IMR-90 (cell line): Measurements from ENCODE around the gene NUDT5. TPM values are rescaled to one million over a fixed set of nuclear protein-coding genes. Genes with fewer than 3 reads are reported as not detected.

Experiments
- ATAC-seq: fragments of 200-7000 bp; cut with Tn5 transposase; 2 replicates; pipeline ENCODE4 v1.9.1; 2020; ENCODE audit warnings: low read depth, mild to moderate bottlenecking, moderate library complexity
- BruUV-seq: library from RNA; stranded (reverse); fragments of 400-500 nt; replicated peaks from 2 replicates; lab custom pipeline; 2021; lab: Mats Ljungman, UMichigan
- CTCF ChIA-PET: fragments of 300-600 bp; formaldehyde crosslinking; extraction: SDS; loops from one replicate; lab custom pipeline; 2021; ENCODE audit warnings: antibody characterized with exemption; lab: Yijun Ruan, JAX
- POLR2A ChIA-PET: fragments of 300-600 bp; sonication (Branson Sonifier 250); formaldehyde crosslinking; loops from one replicate; lab custom pipeline; 2022; ENCODE audit warnings: antibody characterized with exemption; ENCODE audit not compliant: unreplicated experiment; lab: Charles Lee
- DNase-seq: peaks from one replicate; pipeline ENCODE4 v3.0.0; 2013
- H2AFZ ChIP-seq: replicated peaks from 2 replicates; pipeline ENCODE3; 2013; ENCODE audit warnings: low read length, mild to moderate bottlenecking; ENCODE audit not compliant: poor library complexity
- H2AK5ac ChIP-seq: 2 replicates; pipeline ENCODE4 v1.6.1; 2013; ENCODE audit warnings: low read depth, low read length, inconsistent platforms
- H2AK9ac ChIP-seq: replicated peaks from 2 replicates; pipeline ENCODE3; 2013; ENCODE audit warnings: mild to moderate bottlenecking, low read depth, low read length, moderate library complexity; ENCODE audit not compliant: poor library complexity
- H2BK120ac ChIP-seq: 2 replicates; pipeline ENCODE4 v1.6.1; 2013; ENCODE audit warnings: low read depth, low read length, inconsistent platforms
- H2BK15ac ChIP-seq: 3 replicates; pipeline ENCODE4 v1.6.1; 2013; ENCODE audit warnings: low read depth, low read length, inconsistent platforms
- H2BK20ac ChIP-seq: 2 replicates; pipeline ENCODE4 v1.6.1; 2013; ENCODE audit warnings: low read depth, mild to moderate bottlenecking, inconsistent platforms, low read length, moderate library complexity
- H2BK5ac ChIP-seq: 2 replicates; pipeline ENCODE4 v1.6.1; 2013; ENCODE audit warnings: mild to moderate bottlenecking, low read depth, low read length, inconsistent platforms; ENCODE audit not compliant: poor library complexity, severe bottlenecking
- H3K14ac ChIP-seq: replicated peaks from 2 replicates; pipeline ENCODE4 v1.6.1; 2013; ENCODE audit warnings: low read depth, low read length, inconsistent platforms
- H3K18ac ChIP-seq: 2 replicates; pipeline ENCODE4 v1.6.1; 2013; ENCODE audit warnings: low read depth, low read length, control low read depth
- H3K23ac ChIP-seq: 2 replicates; pipeline ENCODE4 v1.6.1; 2013; ENCODE audit warnings: low read depth, low read length, inconsistent platforms
- H3K27ac ChIP-seq: 2 replicates; pipeline ENCODE4 v1.5.1; 2013; ENCODE audit warnings: mild to moderate bottlenecking, control low read depth, low read length; ENCODE audit not compliant: insufficient read depth
- H3K27me3 ChIP-seq: 2 replicates; pipeline ENCODE4 v1.6.1; 2013; ENCODE audit warnings: low read length; ENCODE audit not compliant: control insufficient read depth, insufficient read depth
- H3K36me3 ChIP-seq: 2 replicates; pipeline ENCODE4 v1.6.1; 2013; ENCODE audit warnings: low read length, mixed read lengths; ENCODE audit not compliant: control insufficient read depth, insufficient read depth
- H3K4ac ChIP-seq: 2 replicates; pipeline ENCODE4 v1.6.1; 2013; ENCODE audit warnings: low read depth, low read length, inconsistent platforms
- H3K4me1 ChIP-seq: 2 replicates; pipeline ENCODE4 v1.6.1; 2013; ENCODE audit warnings: low read length, mixed read lengths; ENCODE audit not compliant: control insufficient read depth, insufficient read depth
- H3K4me2 ChIP-seq: 2 replicates; pipeline ENCODE4 v1.6.1; 2013; ENCODE audit warnings: low read depth, mild to moderate bottlenecking, control low read depth, low read length, moderate library complexity
- H3K4me3 ChIP-seq: 2 replicates; pipeline ENCODE4 v1.5.1; 2013; ENCODE audit warnings: low read depth, mild to moderate bottlenecking, control low read depth, low read length, moderate library complexity; ENCODE audit not compliant: insufficient read depth
- H3K56ac ChIP-seq: 2 replicates; pipeline ENCODE4 v1.6.1; 2013; ENCODE audit warnings: low read length, inconsistent platforms; ENCODE audit not compliant: insufficient read depth; ENCODE audit errors: extremely low read depth
- H3K79me1 ChIP-seq, 2 experiments: 2 replicates each; pipeline ENCODE4 v1.6.1; 2013; ENCODE audit warnings: low read length in 2 of 2, inconsistent platforms in 1 of 2, low read depth in 1 of 2
- H3K9ac ChIP-seq: 2 replicates; pipeline ENCODE4 v1.6.1; 2013; ENCODE audit warnings: low read depth, low read length, control low read depth
- H3K9me1 ChIP-seq: 2 replicates; pipeline ENCODE4 v1.6.1; 2013; ENCODE audit warnings: low read length, inconsistent platforms; ENCODE audit not compliant: insufficient read depth
- H3K9me3 ChIP-seq: 2 replicates; pipeline ENCODE4 v1.6.1; 2013; ENCODE audit warnings: low read length; ENCODE audit not compliant: control insufficient read depth, insufficient read depth
- H4K20me1 ChIP-seq: 2 replicates; pipeline ENCODE4 v1.6.1; 2013; ENCODE audit warnings: low read length, inconsistent platforms; ENCODE audit not compliant: insufficient read depth
- H4K5ac ChIP-seq: 2 replicates; pipeline ENCODE4 v1.6.1; 2013; ENCODE audit warnings: mild to moderate bottlenecking, low read depth, low read length, control low read depth
- H4K8ac ChIP-seq, 2 experiments: 2 replicates each; pipeline ENCODE4 v1.6.1; 2013; ENCODE audit warnings: low read depth in 2 of 2, low read length in 2 of 2, control low read depth in 1 of 2, inconsistent platforms in 1 of 2
- H4K91ac ChIP-seq: 2 replicates; pipeline ENCODE4 v1.6.1; 2013; ENCODE audit warnings: low read depth, low read length, inconsistent platforms; ENCODE audit not compliant: insufficient read depth
- BHLHE40 ChIP-seq: fragments of 150-350 bp; IDR thresholded peaks from 2 replicates; pipeline ENCODE4 v1.6.1; 2016; ENCODE audit warnings: mild to moderate bottlenecking, low read depth, low read length
- CHD1 ChIP-seq: IDR thresholded peaks from 2 replicates; pipeline ENCODE4 v1.6.1; 2012; ENCODE audit warnings: low read depth, low read length, improper control_type of control experiment
- MXI1 ChIP-seq: IDR thresholded peaks from 2 replicates; pipeline ENCODE4 v1.6.1; 2012; ENCODE audit warnings: low read depth, mild to moderate bottlenecking, low read length, moderate library complexity, borderline replicate concordance
- POLR2A ChIP-seq: IDR thresholded peaks from 2 replicates; pipeline ENCODE4 v1.6.1; 2012; ENCODE audit warnings: mild to moderate bottlenecking, low read depth, low read length
- RAD21 ChIP-seq: IDR thresholded peaks from 2 replicates; pipeline ENCODE4 v1.6.1; 2012; ENCODE audit warnings: low read length, improper control_type of control experiment
- SMC3 ChIP-seq: fragments of 150-350 bp; IDR thresholded peaks from 2 replicates; pipeline ENCODE4 v1.6.1; 2016; ENCODE audit warnings: low read depth, mild to moderate bottlenecking, antibody characterized with exemption, low read length, moderate library complexity
- WGBS, 2 experiments: methylation state at CpG; one replicate each; pipeline versions ENCODE4 v1.1.5 to v1.1.7; 2013; ENCODE audit warnings: missing lambda C conversion rate in 2 of 2; ENCODE audit not compliant: insufficient read length in 1 of 2; ENCODE audit errors: extremely low coverage in 2 of 2; 5-methylcytosine and 5-hydroxymethylcytosine counted together
- dilution Hi-C: fragments of 300-500 bp; cut with HindIII; formaldehyde crosslinking; loops from one replicate; pipeline ENCODE4 v1.14.3; 2018; ENCODE audit warnings: low sequenced_read_pairs; ENCODE audit not compliant: unreplicated experiment
- in situ Hi-C: fragments of 300-500 bp; cut with MboI; formaldehyde crosslinking; loops from 3 replicates; pipeline ENCODE4 v1.14.3; 2019; ENCODE audit warnings: low sequenced_read_pairs, inconsistent platforms, mixed read lengths
- intact Hi-C: fragments of 100-400 bp; cut with micrococcal nuclease; formaldehyde crosslinking; loops from 2 replicates; pipeline ENCODE4 v1.10.0; 2022
- polyA plus RNA-seq, 3 experiments: library from polyadenylated mRNA; depleted of rRNA; stranded (reverse); fragments of >200 nt; gene quantifications; 2 replicates each; pipeline ENCODE4 v1.2.3, GENCODE V29; 2012; ENCODE audit warnings: low replicate concordance in 1 of 3
- total RNA-seq: library from RNA; depleted of rRNA; stranded (reverse); fragments of >200 nt; gene quantifications from 2 replicates; pipeline ENCODE4 v1.2.3, GENCODE V29; 2012
- TF ChIP-seq, protein P1 (sequence below): fragments of 150-350 bp; IDR thresholded peaks from 2 replicates; pipeline ENCODE4 v1.6.1; 2017; ENCODE audit warnings: mild to moderate bottlenecking, antibody characterized with exemption, low read length, low read depth
- TF ChIP-seq, protein P2 (sequence below): fragments of 150-350 bp; IDR thresholded peaks from 2 replicates; pipeline ENCODE4 v1.6.1; 2016; ENCODE audit warnings: low read depth, mild to moderate bottlenecking, low read length, moderate library complexity, borderline replicate concordance

NUDT5 gene
- total and polyA plus RNA-seq, 2 of the 4 experiments (the other 2 are of a cell fraction) = 70.1 to 74.6 TPM

DNA sequence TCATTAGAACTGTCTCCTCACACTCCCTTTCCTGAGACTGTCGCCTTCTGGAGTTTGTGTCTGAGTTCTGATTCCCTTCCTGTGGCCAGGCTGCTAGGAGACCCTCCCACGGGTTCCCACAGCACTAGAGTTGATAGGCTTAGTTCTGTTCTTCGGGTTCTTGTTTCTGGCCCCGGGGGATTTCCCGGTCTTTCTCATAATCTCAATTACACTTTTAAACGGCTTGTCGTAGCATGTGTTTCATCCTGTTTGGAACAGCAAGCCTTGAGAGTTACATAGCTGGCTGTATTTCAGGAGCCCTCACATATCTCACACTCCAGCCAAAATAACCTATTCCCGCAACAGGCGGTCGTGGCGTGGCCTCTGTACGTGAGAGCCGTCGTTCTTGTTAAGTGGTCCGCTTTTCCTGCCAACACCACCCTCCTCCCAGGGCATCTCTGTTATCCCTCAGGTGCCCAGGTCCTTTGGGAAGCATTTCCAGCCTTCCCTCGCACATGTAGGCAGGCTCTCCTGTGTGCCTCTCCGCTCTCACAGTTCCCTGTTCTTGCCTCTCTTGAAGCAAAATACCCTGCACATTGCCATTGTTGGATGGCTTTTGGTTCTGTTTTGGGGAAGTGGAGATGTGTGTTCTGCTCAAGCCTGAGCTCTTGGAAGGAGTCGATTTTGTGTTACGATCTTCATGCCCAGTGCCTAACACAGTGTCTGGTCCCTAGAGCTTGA lies 46.3 kb upstream of the NUDT5 start:
- H3K56ac ChIP-seq = no peak overlapping the region
- no peaks in the 10 kb centered on the region for H3K9me3 ChIP-seq
- H3K36me3 ChIP-seq = peaks cover 49% of the 10 kb centered on the region
- H3K27ac ChIP-seq = no peak overlapping the region
- CTCF ChIA-PET = no interaction called here
- intact Hi-C loops = no loop called here
- WGBS, 2 experiments = 78% methylated on average over 14 of the region's 19 CpGs; no CpG with 5 or more reads in 1 of the 2 experiments
- no peaks in the 10 kb centered on the region for H3K27me3 ChIP-seq
- ATAC-seq (no peak), DNase-seq (peak; percentile 53)
- in situ Hi-C loops = no loop called here
- no peak overlapping the region for H2AK5ac ChIP-seq
- H4K20me1 ChIP-seq = no peaks in the 10 kb centered on the region
- H2AFZ ChIP-seq = no peak overlapping the region
- H3K23ac ChIP-seq = no peak overlapping the region
- H3K79me1 ChIP-seq = peaks cover 7 to 17% of the 10 kb centered on the region in 2 experiments
- no peak overlapping the region for H3K18ac ChIP-seq
- H3K9ac ChIP-seq = no peak overlapping the region
- no peak overlapping the region for H2BK120ac ChIP-seq
- H3K4me1 ChIP-seq = no peaks in the 10 kb centered on the region
- BruUV-seq = no TSS peak
- H3K4me2 ChIP-seq = no peak overlapping the region
- peak overlapping the region; percentile 16 for H2AK9ac ChIP-seq
- H3K14ac ChIP-seq = no peak overlapping the region
- H3K4me3 ChIP-seq = no peak overlapping the region
- no peak for TF ChIP-seq BHLHE40
- no peak for TF ChIP-seq MXI1
- no peak for TF ChIP-seq POLR2A
- TF ChIP-seq SMC3 = no peak
- no peak for TF ChIP-seq CHD1
- TF ChIP-seq RAD21 = no peak
- TF ChIP-seq, protein P1, sequence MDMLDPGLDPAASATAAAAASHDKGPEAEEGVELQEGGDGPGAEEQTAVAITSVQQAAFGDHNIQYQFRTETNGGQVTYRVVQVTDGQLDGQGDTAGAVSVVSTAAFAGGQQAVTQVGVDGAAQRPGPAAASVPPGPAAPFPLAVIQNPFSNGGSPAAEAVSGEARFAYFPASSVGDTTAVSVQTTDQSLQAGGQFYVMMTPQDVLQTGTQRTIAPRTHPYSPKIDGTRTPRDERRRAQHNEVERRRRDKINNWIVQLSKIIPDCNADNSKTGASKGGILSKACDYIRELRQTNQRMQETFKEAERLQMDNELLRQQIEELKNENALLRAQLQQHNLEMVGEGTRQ = no peak
- TF ChIP-seq, protein P2, sequence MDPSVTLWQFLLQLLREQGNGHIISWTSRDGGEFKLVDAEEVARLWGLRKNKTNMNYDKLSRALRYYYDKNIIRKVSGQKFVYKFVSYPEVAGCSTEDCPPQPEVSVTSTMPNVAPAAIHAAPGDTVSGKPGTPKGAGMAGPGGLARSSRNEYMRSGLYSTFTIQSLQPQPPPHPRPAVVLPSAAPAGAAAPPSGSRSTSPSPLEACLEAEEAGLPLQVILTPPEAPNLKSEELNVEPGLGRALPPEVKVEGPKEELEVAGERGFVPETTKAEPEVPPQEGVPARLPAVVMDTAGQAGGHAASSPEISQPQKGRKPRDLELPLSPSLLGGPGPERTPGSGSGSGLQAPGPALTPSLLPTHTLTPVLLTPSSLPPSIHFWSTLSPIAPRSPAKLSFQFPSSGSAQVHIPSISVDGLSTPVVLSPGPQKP = no peak
- H4K91ac ChIP-seq = no peak overlapping the region
- no peaks in the 10 kb centered on the region for H3K9me1 ChIP-seq
- H2BK15ac ChIP-seq = no peak overlapping the region
- H2BK5ac ChIP-seq = no peak overlapping the region
- H4K8ac ChIP-seq = no peak overlapping the region
- dilution Hi-C loops = no loop called here
- H3K4ac ChIP-seq = no peak overlapping the region
- POLR2A ChIA-PET = no interaction called here
- no peak overlapping the region for H2BK20ac ChIP-seq
- H4K5ac ChIP-seq = no peak overlapping the region
